HEK293T (cell line): ENCODE data around the gene FDXACB1.
A peak's percentile ranks its signal among the peaks of the same experiment; 100 is the strongest.

Experiments
- CTCF ChIA-PET: fragments of 350-600 bp; formaldehyde crosslinking; extraction: SDS; loops from one replicate; lab custom pipeline; 2021; ENCODE audit warnings: antibody characterized with exemption, inconsistent platforms; lab: Yijun Ruan, JAX
- POLR2A ChIA-PET: fragments of 350-600 bp; formaldehyde crosslinking; extraction: SDS; loops from one replicate; lab custom pipeline; 2020; ENCODE audit warnings: antibody characterized with exemption, inconsistent platforms; lab: Yijun Ruan, JAX
- DNase-seq: peaks from one replicate; pipeline ENCODE4 v3.0.0; 2012; ENCODE audit warnings: mixed read lengths; ENCODE audit errors: extremely low spot score
- ARNT ChIP-seq: fragments of 450-650 bp; IDR thresholded peaks from 2 replicates; pipeline ENCODE4 v1.6.1; 2017; ENCODE audit warnings: mild to moderate bottlenecking
- BHLHE40 ChIP-seq: fragments of 450-650 bp; IDR thresholded peaks from 2 replicates; pipeline ENCODE4 v1.6.1; 2016; ENCODE audit warnings: mild to moderate bottlenecking, moderate library complexity, borderline replicate concordance
- CTBP1 ChIP-seq: fragments of 450-650 bp; IDR thresholded peaks from 2 replicates; pipeline ENCODE4 v1.6.1; 2016; ENCODE audit warnings: borderline replicate concordance
- ELF4 ChIP-seq: fragments of 450-650 bp; IDR thresholded peaks from 2 replicates; pipeline ENCODE4 v1.6.1; 2017; ENCODE audit warnings: antibody characterized with exemption
- FOXK2 ChIP-seq: fragments of 450-650 bp; IDR thresholded peaks from 2 replicates; pipeline ENCODE4 v1.6.1; 2016; ENCODE audit warnings: mild to moderate bottlenecking
- FOXM1 ChIP-seq: fragments of 450-650 bp; IDR thresholded peaks from 2 replicates; pipeline ENCODE4 v1.6.1; 2017; ENCODE audit warnings: mild to moderate bottlenecking, borderline replicate concordance
- HDGF ChIP-seq: fragments of 450-650 bp; IDR thresholded peaks from 2 replicates; pipeline ENCODE4 v1.6.1; 2017; ENCODE audit warnings: antibody characterized with exemption, borderline replicate concordance
- L3MBTL2 ChIP-seq: fragments of 450-650 bp; conservative IDR thresholded peaks from 2 replicates; pipeline ENCODE4 v1.6.1; 2016; ENCODE audit warnings: mild to moderate bottlenecking
- LEF1 ChIP-seq: fragments of 450-650 bp; IDR thresholded peaks from 2 replicates; pipeline ENCODE4 v1.6.1; 2017; ENCODE audit warnings: mild to moderate bottlenecking, borderline replicate concordance
- NFRKB ChIP-seq: fragments of 450-650 bp; IDR thresholded peaks from 2 replicates; pipeline ENCODE4 v1.6.1; 2016; ENCODE audit warnings: mild to moderate bottlenecking, moderate library complexity
- PKNOX1 ChIP-seq: fragments of 450-650 bp; IDR thresholded peaks from 2 replicates; pipeline ENCODE4 v1.6.1; 2016
- SP1 ChIP-seq: fragments of 450-650 bp; IDR thresholded peaks from 2 replicates; pipeline ENCODE4 v1.6.1; 2017
- TARDBP ChIP-seq: fragments of 450-650 bp; IDR thresholded peaks from 2 replicates; pipeline ENCODE4 v1.6.1; 2016
- ZNF384 ChIP-seq: fragments of 450-650 bp; IDR thresholded peaks from 2 replicates; pipeline ENCODE4 v1.6.1; 2016

FDXACB1 gene

DNA sequence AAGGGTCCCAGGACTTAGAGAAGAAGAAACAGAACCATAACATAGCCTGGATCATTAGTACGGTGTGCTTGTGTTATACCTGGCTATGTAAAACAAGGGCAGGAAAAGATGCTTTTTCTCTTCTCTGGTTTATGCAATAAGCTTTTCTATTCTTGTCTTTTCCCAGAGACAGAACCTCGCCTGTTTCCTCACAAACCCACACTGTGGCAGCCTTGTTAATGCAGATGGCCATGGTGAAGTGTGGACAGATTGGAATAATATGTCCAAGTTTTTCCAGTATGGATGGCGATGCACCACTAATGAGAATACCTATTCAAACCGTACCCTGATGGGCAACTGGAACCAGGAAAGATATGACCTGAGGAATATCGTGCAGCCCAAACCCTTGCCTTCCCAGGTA is 3.2 kb upstream of the FDXACB1 start:
- TF ChIP-seq ZNF384: no peak
- TF ChIP-seq NFRKB: no peak
- TF ChIP-seq TARDBP: no peak
- no peak for TF ChIP-seq L3MBTL2
- no peak for TF ChIP-seq LEF1
- TF ChIP-seq ELF4: no peak
- TF ChIP-seq HDGF: no peak
- TF ChIP-seq SP1: no peak
- TF ChIP-seq FOXK2: no peak
- no peak for TF ChIP-seq BHLHE40
- ChIA-PET POLR2A (interaction anchor here (1.5 kb wide), 1 partner anchor 11 kb away, joined by 5 read pairs; the partner anchor contains the start of gene ALG9), CTCF (no interaction called here)
- DNase-seq: no peak

DNA sequence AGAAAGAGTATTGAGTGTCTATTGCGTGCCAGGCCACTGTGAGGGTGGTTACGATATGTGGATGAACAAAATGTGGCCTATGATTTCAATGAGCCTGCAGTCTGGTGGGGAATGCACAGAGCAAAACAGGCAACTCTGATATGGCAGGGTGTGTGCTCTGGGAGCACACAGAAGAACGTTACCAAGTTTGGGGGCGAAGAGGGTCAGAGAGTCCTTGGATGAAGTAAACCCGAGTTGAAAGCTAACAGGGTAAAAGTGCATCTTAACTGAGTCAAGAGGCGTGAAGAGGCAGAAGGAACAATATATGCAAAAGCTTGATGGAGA is 634 bp upstream of the FDXACB1 start:
- ChIA-PET CTCF (no interaction called here), POLR2A (interaction anchor here (0.9 to 1.6 kb wide), 3 partner anchors 9 to 52 kb away, joined by 3 to 6 read pairs (median 4); partner anchors contain the start of gene ALG9)
- TF ChIP-seq NFRKB (0 out of 2 replicates have a peak, but pooled peaks have one; percentile 10), CTBP1 (no peak), HDGF (no peak), L3MBTL2 (no peak), PKNOX1 (no peak)
- DNase-seq: no peak

DNA sequence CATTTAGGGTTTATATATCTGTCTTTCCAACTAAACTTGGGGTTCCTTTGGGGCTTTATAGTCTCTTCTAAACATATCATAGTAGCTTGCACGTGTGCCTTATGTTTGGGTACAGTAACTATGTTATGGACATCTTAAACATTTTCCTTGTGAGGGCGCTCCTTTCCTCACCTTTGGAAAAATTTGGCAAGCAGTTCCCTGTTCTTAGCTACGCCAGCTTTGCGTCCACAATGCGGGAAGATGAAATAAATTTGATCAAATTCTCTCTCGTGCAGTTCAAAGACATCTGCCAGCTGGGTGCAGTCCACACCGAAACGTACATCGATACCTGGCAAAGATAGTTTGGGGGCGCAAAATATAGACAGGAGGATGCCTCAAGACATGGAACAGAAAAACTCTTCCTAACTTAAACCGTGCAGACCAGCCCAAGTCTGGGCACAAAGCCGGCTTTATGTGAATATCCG is 548 bp downstream of the FDXACB1 start:
- no peak for DNase-seq

DNA sequence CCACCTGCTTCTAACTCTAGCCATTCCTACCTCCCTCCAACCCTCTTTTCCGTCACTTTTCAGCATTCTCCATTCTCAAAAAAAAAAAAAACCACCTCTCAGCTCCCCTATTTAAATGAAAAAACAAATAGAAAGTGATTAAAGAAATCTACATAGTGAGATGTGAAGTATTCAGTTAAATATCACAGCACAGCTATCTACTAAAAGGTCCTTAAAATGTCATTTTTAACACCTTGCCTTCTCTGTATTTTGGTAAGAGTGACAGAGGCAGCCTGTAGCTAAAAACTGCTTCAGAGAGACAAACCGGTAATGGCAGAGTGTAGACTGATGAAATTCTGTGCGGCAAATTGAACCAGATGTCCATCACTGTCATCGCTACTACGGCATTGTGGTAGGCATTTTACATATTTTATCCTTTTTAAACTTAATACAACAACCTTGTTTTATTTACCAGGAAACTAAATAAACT is 7.2 kb downstream of the FDXACB1 start:
- ChIA-PET CTCF (interaction anchor here (0.5 to 1.6 kb wide), 7 partner anchors 24 to 1867 kb away, joined by 3 to 6 read pairs (median 3); no protein-coding TSS in a partner anchor), POLR2A (interaction anchor here (0.7 to 2.0 kb wide), 14 partner anchors 8 to 267 kb away, joined by 3 to 20 read pairs (median 4); partner anchors contain the start of gene CFAP68)
- DNase-seq: no peak
- TF ChIP-seq SP1 (no peak), ZNF384 (peak; percentile 56; the same call in 1 of the 2 replicates), L3MBTL2 (0 out of 2 replicates have a peak, but pooled peaks have one; percentile 12)

More for the DNA sequence above, 548 bp downstream of the FDXACB1 start:
- TF ChIP-seq HDGF (no peak), NFRKB (no peak), L3MBTL2 (0 out of 2 replicates have a peak, but pooled peaks have one; percentile 12), BHLHE40 (no peak), ZNF384 (no peak)
- ChIA-PET CTCF (interaction anchor here (0.9 kb wide), 1 partner anchor 103 kb away, joined by 3 read pairs; no protein-coding TSS in a partner anchor), POLR2A (interaction anchor here (1.1 to 1.9 kb wide), 4 partner anchors 48 to 103 kb away, joined by 3 to 9 read pairs (median 4); no protein-coding TSS in a partner anchor)

DNA sequence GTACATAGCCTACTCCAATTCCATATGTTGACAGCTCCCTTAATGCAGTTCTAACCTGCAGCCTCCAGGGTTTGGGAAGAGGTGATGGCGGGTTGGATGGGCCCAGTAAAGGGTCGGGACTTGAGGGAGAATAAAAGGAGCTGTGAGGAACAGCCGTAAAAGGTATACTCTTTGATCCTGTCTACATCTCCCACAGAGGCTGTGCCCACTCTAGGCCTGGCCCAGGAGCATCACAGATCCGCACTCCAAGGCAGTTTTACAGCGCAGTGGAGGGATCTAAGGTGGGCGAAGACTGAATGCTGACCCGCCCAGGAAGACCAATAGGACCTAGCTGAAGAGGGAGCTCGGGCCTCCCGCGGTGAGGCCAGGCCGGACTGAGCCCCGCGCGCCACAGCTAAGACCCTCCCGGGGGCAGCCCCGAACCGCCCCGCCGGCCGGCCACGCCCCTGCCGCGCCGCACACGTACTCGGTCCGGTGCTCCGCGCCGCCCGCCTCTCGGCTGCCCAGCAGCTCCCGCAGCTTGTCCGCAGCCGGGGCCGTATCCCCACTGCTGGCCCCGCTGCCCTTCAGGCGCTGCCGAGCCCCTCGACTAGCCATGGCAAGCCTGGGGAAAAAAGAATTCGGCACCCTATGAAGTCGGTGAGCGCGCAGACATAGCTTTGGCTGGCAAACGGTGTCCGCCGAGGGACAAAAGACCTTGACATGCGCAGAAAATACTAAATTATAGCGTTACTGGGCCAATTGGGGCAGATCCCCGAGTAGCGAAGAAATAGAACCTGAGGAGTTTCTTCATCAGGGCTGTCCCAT is 7.9 kb downstream of the FDXACB1 start, which contains the start of gene ALG9:
Gene ALG9 (minus strand): TSS at position 696 of the 807 bp plus-strand sequence. CDS start 99 bp downstream, at position 597.
- POLR2A ChIA-PET: interaction anchor here (0.7 to 2.0 kb wide), 19 partner anchors 9 to 267 kb away, joined by 3 to 20 read pairs (median 4); partner anchors contain the start of genes CFAP68, DLAT and PPP2R1B
- CTCF ChIA-PET: interaction anchor here (0.5 to 1.4 kb wide), 8 partner anchors 25 to 1867 kb away, joined by 3 to 6 read pairs (median 3); no protein-coding TSS in a partner anchor
- TF ChIP-seq BHLHE40: no peak
- TF ChIP-seq TARDBP: no peak
- no peak for TF ChIP-seq HDGF
- TF ChIP-seq ARNT: no peak
- peak; percentile 36; the same call in 1 of the 2 replicates for TF ChIP-seq PKNOX1
- no peak for TF ChIP-seq FOXK2
- DNase-seq: peak; percentile 74

DNA sequence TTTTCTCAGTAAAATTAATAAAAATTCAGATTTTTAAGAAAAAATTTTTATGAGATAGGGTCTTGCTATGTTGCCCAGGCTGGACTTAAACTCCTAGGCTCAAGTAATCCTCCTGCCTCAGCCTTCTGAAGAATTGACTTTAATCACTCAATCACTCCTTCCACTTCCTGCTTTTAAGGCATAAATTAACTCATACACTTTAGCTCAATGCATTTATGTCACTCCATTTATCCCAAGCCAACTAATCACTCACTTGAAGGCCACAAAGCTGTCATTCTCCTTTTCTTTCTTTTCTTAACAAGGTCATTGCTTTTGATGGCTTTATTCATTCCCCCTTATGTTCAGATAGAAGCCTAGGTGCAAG is 8.5 kb downstream of the FDXACB1 start:
- ChIA-PET CTCF (interaction anchor here (0.5 to 1.1 kb wide), 4 partner anchors 111 to 1298 kb away, joined by 3 to 6 read pairs (median 4); no protein-coding TSS in a partner anchor), POLR2A (interaction anchor here (0.7 to 2.0 kb wide), 13 partner anchors 9 to 208 kb away, joined by 3 to 20 read pairs (median 4); partner anchors contain the start of genes CFAP68, DLAT and PPP2R1B)
- peak; percentile 43; the same call in 1 of the 2 replicates for TF ChIP-seq ELF4
- peak; percentile 91 for TF ChIP-seq PKNOX1
- no peak for TF ChIP-seq FOXM1
- no peak for DNase-seq
